GM10266 (cell line): ENCODE measurements around the gene TMEM185B.
"Not testable (repeated sequence)": the region's sequence is repeated elsewhere in the genome, so short reads cannot be mapped to it uniquely, and the experiment has no call there.

ENCODE experiments used
- DNase-seq: peaks from one replicate; pipeline ENCODE4 v3.0.0; 2012; ENCODE audit errors: extremely low spot score
- CTCF ChIP-seq: IDR thresholded peaks from 2 replicates; pipeline ENCODE4 v1.5.1; 2012; ENCODE audit warnings: mild to moderate bottlenecking, low read depth; ENCODE audit not compliant: control insufficient read depth, insufficient read depth; ENCODE audit errors: missing control alignments

The TMEM185B gene

DNA sequence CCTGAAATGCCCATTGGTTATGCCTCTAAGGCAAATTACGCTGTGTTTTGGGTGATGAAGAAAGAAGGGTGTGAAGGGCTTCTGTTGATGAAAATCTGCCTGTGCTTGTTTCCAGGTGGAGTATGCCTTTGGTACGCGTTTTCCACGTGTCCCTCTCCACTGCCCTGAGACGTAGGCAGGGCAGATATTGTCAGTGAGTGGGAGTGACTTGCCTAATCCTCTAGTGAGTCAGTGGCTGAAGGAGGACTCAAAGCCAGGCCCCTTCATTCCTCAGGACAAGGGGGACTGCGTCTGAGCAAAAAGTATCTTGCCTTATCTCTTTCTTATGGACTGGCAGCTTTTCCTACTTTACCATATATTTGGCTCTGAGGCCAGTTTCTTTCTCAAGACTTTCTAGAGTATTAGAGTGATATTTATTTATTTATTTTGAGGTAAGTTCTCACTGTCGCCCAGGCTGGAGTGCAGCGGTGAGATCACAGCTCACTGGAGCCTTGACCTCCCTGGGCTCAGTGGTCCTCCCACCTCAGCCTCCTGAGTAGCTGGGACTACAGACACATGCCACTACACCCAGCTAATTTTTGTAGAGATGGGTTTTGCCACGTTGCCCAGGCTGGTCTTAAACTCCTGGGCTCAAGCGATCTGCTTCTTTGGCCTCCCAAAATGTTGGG, 39.7 kb upstream of the TMEM185B start:
- TF ChIP-seq CTCF: no peak
- DNase-seq: no peak

DNA sequence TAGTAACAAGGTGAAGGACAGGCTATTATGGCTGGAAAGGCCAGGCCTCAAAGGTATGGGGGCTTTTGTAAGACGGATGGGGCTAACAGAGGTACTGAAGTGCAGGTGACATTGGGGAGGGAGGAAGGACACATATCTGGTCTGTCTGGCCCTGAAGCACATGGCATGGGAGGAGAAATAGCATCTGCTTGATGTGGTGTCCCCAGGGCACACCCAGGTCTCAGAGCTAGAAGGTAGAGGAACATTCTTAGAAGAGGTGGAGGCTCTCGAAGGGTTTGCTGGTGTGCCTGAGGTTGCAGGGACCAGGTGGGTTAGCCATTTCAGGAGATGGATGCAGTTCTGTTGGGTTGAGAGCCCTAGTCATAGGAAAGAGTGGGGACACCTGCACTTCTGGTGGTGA, 39.0 kb upstream of the TMEM185B start:
- no peak for TF ChIP-seq CTCF

DNA sequence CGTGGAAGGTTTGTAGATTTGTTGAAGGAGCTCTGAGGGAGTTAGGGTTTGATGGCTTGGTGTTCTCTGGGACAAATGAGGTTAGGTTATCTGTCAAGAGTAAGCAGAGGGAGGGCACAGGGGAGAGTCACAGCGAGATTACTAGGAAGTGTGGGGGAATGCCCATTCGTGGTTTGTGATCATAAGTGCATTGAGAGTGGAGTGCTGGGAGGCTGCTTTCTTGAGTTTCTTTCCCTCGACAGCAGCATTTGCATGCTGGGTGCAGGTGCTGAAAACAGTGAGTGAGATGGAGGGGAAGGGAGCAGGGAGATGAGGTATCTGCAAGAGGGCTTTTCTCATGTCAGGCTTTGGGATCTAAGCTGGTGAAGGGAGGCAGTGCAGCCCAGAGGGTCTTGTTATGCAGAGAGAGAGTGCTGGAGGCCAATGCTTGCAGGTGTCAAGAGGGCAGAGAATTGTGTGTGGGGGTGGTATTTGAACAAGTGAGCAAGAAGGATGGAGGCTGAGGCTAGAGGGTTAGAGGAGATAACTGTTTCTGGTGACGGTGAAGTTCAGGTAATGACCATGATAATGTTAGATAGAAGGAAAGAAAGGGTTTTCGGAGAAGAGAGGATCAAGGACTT, 38.3 kb upstream of the TMEM185B start:
- no peak for TF ChIP-seq CTCF

More for the DNA sequence above, 39.0 kb upstream of the TMEM185B start:
- no peak for DNase-seq

GRCh38 chr2:120260736-120261135, 37.5 kb upstream of the TMEM185B start:
- no peak for DNase-seq
- TF ChIP-seq CTCF: no peak

More for the DNA sequence above, 38.3 kb upstream of the TMEM185B start:
- DNase-seq: peak; percentile 80

DNA sequence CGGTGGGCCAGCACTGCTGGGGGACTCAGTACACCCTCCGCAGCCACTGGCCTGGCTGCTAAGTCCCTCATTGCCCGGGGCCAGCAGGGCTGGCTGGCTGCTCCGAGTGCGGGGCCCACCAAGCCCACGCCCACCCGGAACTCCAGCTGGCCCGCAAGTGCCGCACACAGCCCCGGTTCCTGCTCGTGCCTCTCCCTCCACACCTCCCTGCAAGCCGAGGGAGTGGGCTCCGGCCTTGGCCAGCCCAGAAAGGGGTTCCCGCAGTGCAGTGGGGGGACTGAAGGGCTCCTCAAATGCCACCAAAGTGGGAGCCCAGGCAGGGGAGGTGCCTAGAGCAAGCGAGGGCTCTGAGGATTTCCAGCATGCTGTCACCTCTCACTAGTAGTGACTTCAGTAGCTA, 36.7 kb upstream of the TMEM185B start:
- not testable (repeated sequence) for DNase-seq

GRCh38 chr2:120258196-120258595, 35.0 kb upstream of the TMEM185B start:
- DNase-seq: no peak
- TF ChIP-seq CTCF: no peak

DNA sequence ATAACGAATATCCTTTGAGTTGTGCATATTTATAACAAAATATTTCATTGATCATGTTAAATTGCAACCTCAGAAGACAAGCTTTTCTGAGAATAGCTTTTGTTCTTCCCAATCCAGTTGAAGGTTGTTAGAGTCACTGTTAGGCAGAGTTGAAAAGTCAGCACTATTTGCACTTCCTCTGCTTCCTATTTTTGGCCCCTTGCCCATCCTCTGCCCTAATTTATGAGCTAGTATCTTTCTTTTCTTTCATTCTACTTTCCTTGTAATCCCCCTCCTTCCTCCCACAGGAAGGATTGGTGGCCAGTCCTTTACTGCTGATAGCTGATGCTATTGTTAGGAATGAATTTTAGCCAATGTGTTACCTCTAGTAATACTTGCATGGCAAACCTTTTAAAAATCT, 34.3 kb upstream of the TMEM185B start:
- TF ChIP-seq CTCF: no peak
- DNase-seq: no peak

- TF ChIP-seq CTCF: no peak
- DNase-seq: no peak
These were observed 33.4 kb upstream of the TMEM185B start for GRCh38 chr2:120256651-120257000.
